SK-N-SH (cell line): Measurements from ENCODE around the gene SSNA1. TPM values are rescaled to one million over a fixed set of nuclear protein-coding genes. Genes with fewer than 3 reads are reported as not detected.

Experiments used
- CTCF ChIA-PET: fragments of 300-600, 350-600 bp; formaldehyde crosslinking; extraction: SDS; loops from one replicate; lab custom pipeline; 2021; lab: Yijun Ruan, JAX
- POLR2A ChIA-PET: fragments of 350-600 bp; sonication (Branson Sonifier 250); formaldehyde crosslinking; extraction: SDS; loops from one replicate; lab custom pipeline; 2020; ENCODE audit warnings: antibody characterized with exemption, inconsistent platforms; lab: Yijun Ruan, JAX
- DNase-seq: peaks from one replicate; pipeline ENCODE4 v3.0.0; 2012
- H2AFZ ChIP-seq: fragments of 200-600 bp; sonication (generic); 2 replicates; pipeline ENCODE4 v1.8.1; 2016; ENCODE audit warnings: antibody characterized with exemption, mild to moderate bottlenecking, low read depth
- H3F3A ChIP-seq: fragments of 200-600 bp; sonication (generic); replicated peaks from 2 replicates; pipeline ENCODE3; 2016; ENCODE audit warnings: antibody characterized with exemption, mild to moderate bottlenecking; ENCODE audit not compliant: insufficient read depth
- H3K27ac ChIP-seq, 2 experiments: fragments of 200-500 bp in 1 of 2; fragments of 200-600 bp in 1 of 2; sonication (Bioruptor generic) in 1 of 2; sonication (generic), shearing (Covaris generic) in 1 of 2; 2 replicates each; pipeline versions ENCODE4 v1.5.1 to v1.6.1; 2014 to 2016; ENCODE audit warnings: low read depth in 2 of 2, inconsistent platforms in 1 of 2, low read length in 1 of 2, mild to moderate bottlenecking in 1 of 2, mixed read lengths in 1 of 2
- H3K27me3 ChIP-seq: fragments of 200-600 bp; sonication (generic), shearing (Covaris generic); 2 replicates; pipeline ENCODE4 v1.6.1; 2016; ENCODE audit warnings: mixed run types; ENCODE audit not compliant: insufficient read depth
- H3K36me3 ChIP-seq, 2 experiments: fragments of 200-500 bp in 1 of 2; fragments of 200-600 bp in 1 of 2; sonication (Bioruptor generic) in 1 of 2; sonication (generic) in 1 of 2; replicated peaks in 1 of 2; 2 replicates each; pipeline versions ENCODE3 to v1.5.1; 2014 to 2016; ENCODE audit warnings: low read length in 1 of 2, mild to moderate bottlenecking in 1 of 2; ENCODE audit not compliant: insufficient read depth in 2 of 2, control insufficient read depth in 1 of 2
- H3K4me1 ChIP-seq, 2 experiments: fragments of 200-500 bp in 1 of 2; fragments of 200-600 bp in 1 of 2; sonication (Bioruptor generic) in 1 of 2; sonication (generic), shearing (Covaris generic) in 1 of 2; 2 replicates each; pipeline versions ENCODE4 v1.5.1 to v1.6.1; 2014 to 2016; ENCODE audit warnings: low read depth in 1 of 2, low read length in 1 of 2, mixed run types in 1 of 2; ENCODE audit not compliant: insufficient read depth in 2 of 2, control insufficient read depth in 1 of 2
- H3K4me2 ChIP-seq: fragments of 200-600 bp; sonication (generic), shearing (Covaris generic); 2 replicates; pipeline ENCODE4 v1.6.1; 2017; ENCODE audit warnings: mixed run types
- H3K4me3 ChIP-seq, 2 experiments: fragments of 200-500 bp in 1 of 2; fragments of 200-600 bp in 1 of 2; sonication (Bioruptor generic) in 1 of 2; sonication (generic), shearing (Covaris generic) in 1 of 2; 2 replicates each; pipeline versions ENCODE4 v1.5.1 to v1.8.1; 2014 to 2016; ENCODE audit warnings: low read depth in 2 of 2, inconsistent platforms in 1 of 2, low read length in 1 of 2, mild to moderate bottlenecking in 1 of 2, mixed read lengths in 1 of 2, moderate library complexity in 1 of 2
- H3K79me2 ChIP-seq: fragments of 200-600 bp; sonication (generic); 2 replicates; pipeline ENCODE4 v1.8.1; 2017; ENCODE audit warnings: mild to moderate bottlenecking; ENCODE audit not compliant: insufficient read depth
- H3K9ac ChIP-seq: fragments of 200-600 bp; sonication (generic); 2 replicates; pipeline ENCODE4 v1.6.1; 2017; ENCODE audit warnings: mixed run types
- H3K9me2 ChIP-seq: fragments of 200-600 bp; sonication (generic); 2 replicates; pipeline ENCODE4 v1.6.1; 2017; ENCODE audit warnings: mixed run types
- H3K9me3 ChIP-seq: fragments of 200-600 bp; sonication (generic); 2 replicates; pipeline ENCODE4 v1.6.1; 2017; ENCODE audit warnings: mixed run types, mild to moderate bottlenecking, moderate library complexity
- H4K20me1 ChIP-seq: fragments of 200-600 bp; sonication (generic); 2 replicates; pipeline ENCODE4 v1.6.1; 2017; ENCODE audit warnings: mild to moderate bottlenecking, mixed run types; ENCODE audit not compliant: insufficient read depth
- CHD2 ChIP-seq: fragments of 150-350 bp; IDR thresholded peaks from 2 replicates; pipeline ENCODE4 v1.6.1; 2018; ENCODE audit warnings: low read length; ENCODE audit not compliant: partially characterized antibody
- CTCF ChIP-seq: fragments of 200-600 bp; sonication (generic); IDR thresholded peaks from 2 replicates; pipeline ENCODE4 v1.6.1; 2017; ENCODE audit warnings: antibody characterized with exemption, mild to moderate bottlenecking, moderate library complexity
- ELF1 ChIP-seq: IDR thresholded peaks from 2 replicates; pipeline ENCODE4 v1.4.0; 2012
- EZH2phosphoT487 ChIP-seq: fragments of 200-600 bp; sonication (generic); IDR thresholded peaks from 2 replicates; pipeline ENCODE4 v1.6.1; 2017; ENCODE audit warnings: low read depth, mixed run types, mild to moderate bottlenecking, antibody characterized with exemption, moderate library complexity, borderline replicate concordance
- FOSL2 ChIP-seq: IDR thresholded peaks from 2 replicates; pipeline ENCODE4 v1.4.0; 2012; ENCODE audit warnings: low read depth, mild to moderate bottlenecking, moderate library complexity, borderline replicate concordance
- GABPA ChIP-seq: IDR thresholded peaks from 2 replicates; pipeline ENCODE4 v1.4.0; 2012; ENCODE audit warnings: low read depth, mild to moderate bottlenecking
- GATA2 ChIP-seq: sonication (generic); formaldehyde crosslinking; IDR thresholded peaks from 2 replicates; pipeline ENCODE4 v1.5.0; 2020; ENCODE audit warnings: mild to moderate bottlenecking, missing genetic modification reagents
- MAX ChIP-seq: IDR thresholded peaks from 2 replicates; pipeline ENCODE4 v1.4.0; 2012; ENCODE audit warnings: low read depth
- MEF2A ChIP-seq: IDR thresholded peaks from 2 replicates; pipeline ENCODE4 v1.4.0; 2012; ENCODE audit warnings: low read depth, borderline replicate concordance
- NFIC ChIP-seq: IDR thresholded peaks from 2 replicates; pipeline ENCODE4 v1.4.0; 2012; ENCODE audit warnings: borderline replicate concordance
- PBX3 ChIP-seq: IDR thresholded peaks from 2 replicates; pipeline ENCODE4; 2012
- RCOR1 ChIP-seq: fragments of 150-350 bp; IDR thresholded peaks from 2 replicates; pipeline ENCODE4 v1.6.1; 2017; ENCODE audit warnings: antibody characterized with exemption, low read length
- RXRA ChIP-seq: IDR thresholded peaks from 2 replicates; pipeline ENCODE4 v1.4.0; 2012; ENCODE audit warnings: low read depth, mild to moderate bottlenecking, borderline replicate concordance
- TAF1 ChIP-seq: IDR thresholded peaks from 2 replicates; pipeline ENCODE4 v1.6.1; 2012; ENCODE audit warnings: low read depth, mild to moderate bottlenecking, low read length, moderate library complexity, borderline replicate concordance
- TCF12 ChIP-seq: IDR thresholded peaks from 2 replicates; pipeline ENCODE4 v1.4.0; 2012
- YY1 ChIP-seq: IDR thresholded peaks from 2 replicates; pipeline ENCODE4 v1.4.0; 2012; ENCODE audit warnings: low read depth, mild to moderate bottlenecking
- WGBS: methylation state at CpG from one replicate; pipeline ENCODE4 v1.1.6; 2017; ENCODE audit warnings: low lambda C conversion rate; 5-methylcytosine and 5-hydroxymethylcytosine counted together
- polyA plus RNA-seq, 3 experiments: library from polyadenylated mRNA; depleted of rRNA; stranded (reverse); fragments of >200 nt; gene quantifications; 2 replicates each; pipeline ENCODE4 v1.2.3, GENCODE V29; 2012

SSNA1 gene
- polyA plus RNA-seq, 1 of the 3 experiments (the other 2 are of a cell fraction) = 124 TPM

- H3K27ac ChIP-seq = no peak overlapping the region
- ChIA-PET POLR2A (no interaction called here), CTCF (interaction anchor here (0.6 to 5.0 kb wide), 4 partner anchors 13 to 88 kb away, joined by 3 to 24 read pairs (median 7); partner anchors contain the start of genes ANAPC2, MAN1B1 and SSNA1)
- no peaks in the 10 kb centered on the region for H3K9me3 ChIP-seq
- H3K9ac ChIP-seq = no peak overlapping the region
- H3K9me2 ChIP-seq = no peaks in the 10 kb centered on the region
- H3K4me2 ChIP-seq = no peak overlapping the region
- 0 out of 2 replicates have a peak, but pooled peaks cover 8% of the 10 kb centered on the region for H3K27me3 ChIP-seq
- H4K20me1 ChIP-seq = no peaks in the 10 kb centered on the region
- no peak overlapping the region for H2AFZ ChIP-seq
- H3K4me3 ChIP-seq = no peak overlapping the region
- TF ChIP-seq MAX = no peak
- TF ChIP-seq PBX3 = no peak
- no peak for TF ChIP-seq NFIC
- TF ChIP-seq MEF2A = no peak
- no peak for TF ChIP-seq FOSL2
- no peak for TF ChIP-seq GABPA
- TF ChIP-seq GATA2 (CRISPR knock-in tag) = no peak
- no peak for TF ChIP-seq TCF12
- TF ChIP-seq TAF1 = no peak
- TF ChIP-seq ELF1 = no peak
- no peak for TF ChIP-seq RXRA
- TF ChIP-seq RCOR1 = no peak
- no peak for TF ChIP-seq CHD2
- no peak for TF ChIP-seq CTCF
- no peak for TF ChIP-seq EZH2phosphoT487
- no peak for TF ChIP-seq YY1
- 97% methylated on average over 13 of the region's 34 CpGs for WGBS
- H3K4me1 ChIP-seq = peaks cover 0 to 19% of the 10 kb centered on the region in 2 experiments; a peak in 1 of 4 replicates
- peaks cover 0 to 13% of the 10 kb centered on the region in 2 experiments for H3K36me3 ChIP-seq
- H3F3A ChIP-seq = no peaks in the 10 kb centered on the region
- DNase-seq = no peak
- no peaks in the 10 kb centered on the region for H3K79me2 ChIP-seq
Observed at GRCh38 chr9:137174722-137175293, 13.7 kb upstream of the SSNA1 start.
